DND-41 (cell line): Measurements from ENCODE around the gene NOS1AP.

ENCODE experiments used
- EZH2 ChIP-seq: IDR thresholded peaks from 3 replicates; pipeline ENCODE4 v1.6.1; 2012; ENCODE audit warnings: borderline replicate concordance, low read depth, mild to moderate bottlenecking, moderate library complexity, low read length, inconsistent platforms; ENCODE audit not compliant: severe bottlenecking
- TF ChIP-seq, protein P1 (sequence below): IDR thresholded peaks from 2 replicates; pipeline ENCODE4 v1.5.1; 2012; ENCODE audit warnings: borderline replicate concordance, low read length, moderate library complexity, mild to moderate bottlenecking; ENCODE audit not compliant: poor library complexity, severe bottlenecking; ENCODE audit errors: extremely low read depth

DNA sequence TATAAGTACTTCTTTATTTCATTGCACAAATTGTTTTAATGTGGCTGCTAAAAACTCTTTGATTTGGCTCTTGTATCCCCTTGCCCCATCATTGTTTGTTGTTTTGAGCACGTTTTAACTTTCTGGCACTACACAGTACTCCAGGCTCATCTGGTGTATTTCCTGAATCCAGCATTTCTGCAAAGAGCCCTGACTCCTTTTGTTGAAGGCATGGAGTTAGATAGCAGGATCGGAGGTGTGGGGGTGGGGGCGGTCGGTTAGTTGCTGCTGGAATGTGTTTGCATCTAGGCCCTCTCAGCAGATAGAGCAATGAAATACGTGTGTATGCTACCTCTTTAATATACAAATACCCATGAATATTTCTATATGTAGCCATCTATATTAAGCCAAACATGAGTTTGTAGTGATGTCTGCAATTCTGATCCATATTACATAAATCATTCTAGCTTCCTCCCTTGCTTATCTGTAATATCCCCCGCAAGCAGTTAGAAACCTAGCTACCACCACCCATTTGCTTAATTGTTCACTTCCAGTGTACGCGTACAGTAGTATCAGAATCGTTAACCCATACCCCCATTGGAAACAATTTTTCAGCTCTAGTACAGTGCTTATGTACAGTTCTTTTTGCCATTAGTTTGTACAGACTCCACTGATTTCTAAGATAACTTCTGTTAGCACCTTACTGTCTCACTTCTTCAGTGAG, 106.0 kb downstream of the NOS1AP start:
- TF ChIP-seq, protein P1, sequence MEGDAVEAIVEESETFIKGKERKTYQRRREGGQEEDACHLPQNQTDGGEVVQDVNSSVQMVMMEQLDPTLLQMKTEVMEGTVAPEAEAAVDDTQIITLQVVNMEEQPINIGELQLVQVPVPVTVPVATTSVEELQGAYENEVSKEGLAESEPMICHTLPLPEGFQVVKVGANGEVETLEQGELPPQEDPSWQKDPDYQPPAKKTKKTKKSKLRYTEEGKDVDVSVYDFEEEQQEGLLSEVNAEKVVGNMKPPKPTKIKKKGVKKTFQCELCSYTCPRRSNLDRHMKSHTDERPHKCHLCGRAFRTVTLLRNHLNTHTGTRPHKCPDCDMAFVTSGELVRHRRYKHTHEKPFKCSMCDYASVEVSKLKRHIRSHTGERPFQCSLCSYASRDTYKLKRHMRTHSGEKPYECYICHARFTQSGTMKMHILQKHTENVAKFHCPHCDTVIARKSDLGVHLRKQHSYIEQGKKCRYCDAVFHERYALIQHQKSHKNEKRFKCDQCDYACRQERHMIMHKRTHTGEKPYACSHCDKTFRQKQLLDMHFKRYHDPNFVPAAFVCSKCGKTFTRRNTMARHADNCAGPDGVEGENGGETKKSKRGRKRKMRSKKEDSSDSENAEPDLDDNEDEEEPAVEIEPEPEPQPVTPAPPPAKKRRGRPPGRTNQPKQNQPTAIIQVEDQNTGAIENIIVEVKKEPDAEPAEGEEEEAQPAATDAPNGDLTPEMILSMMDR = no peak
- no peak for TF ChIP-seq EZH2
